Neuronal stem cell (in vitro differentiated cells): ENCODE measurements around the gene ATP13A4.
"Not testable (repeated sequence)": the region's sequence is repeated elsewhere in the genome, so short reads cannot be mapped to it uniquely, and the experiment has no call there.

Source experiments
- DNase-seq: peaks from one replicate; pipeline ENCODE4 v3.0.0-alpha.2; 2013; ENCODE audit warnings: low spot score
- H2AFZ ChIP-seq: one replicate; pipeline ENCODE4 v1.6.1; 2013; ENCODE audit warnings: mild to moderate bottlenecking, low read length, inconsistent platforms
- H2AK5ac ChIP-seq: 2 replicates; pipeline ENCODE4 v1.6.1; 2013; ENCODE audit warnings: low read depth, mild to moderate bottlenecking, inconsistent platforms, low read length, moderate library complexity, mixed read lengths
- H2BK120ac ChIP-seq: 2 replicates; pipeline ENCODE4 v1.6.1; 2013; ENCODE audit warnings: low read depth, mild to moderate bottlenecking, inconsistent platforms, low read length, moderate library complexity, mixed read lengths
- H2BK12ac ChIP-seq: one replicate; pipeline ENCODE4 v1.6.1; 2013; ENCODE audit warnings: low read length, inconsistent platforms
- H2BK15ac ChIP-seq: 2 replicates; pipeline ENCODE4 v1.6.1; 2013; ENCODE audit warnings: mild to moderate bottlenecking, low read length, inconsistent platforms, mixed read lengths
- H2BK5ac ChIP-seq: one replicate; pipeline ENCODE4 v1.6.1; 2013; ENCODE audit warnings: inconsistent platforms, mild to moderate bottlenecking, low read length, moderate library complexity
- H3K14ac ChIP-seq: one replicate; pipeline ENCODE4 v1.6.1; 2013; ENCODE audit warnings: low read length, inconsistent platforms
- H3K18ac ChIP-seq: 2 replicates; pipeline ENCODE4 v1.6.1; 2013; ENCODE audit warnings: low read length, inconsistent platforms
- H3K23ac ChIP-seq: 2 replicates; pipeline ENCODE4 v1.6.1; 2013; ENCODE audit warnings: low read depth, mild to moderate bottlenecking, mixed read lengths, low read length, inconsistent platforms; ENCODE audit not compliant: poor library complexity
- H3K27ac ChIP-seq: replicated peaks from 3 replicates; pipeline ENCODE4 v1.5.1; 2013; ENCODE audit warnings: low read length, inconsistent platforms
- H3K27me3 ChIP-seq, 3 experiments: 2 replicates each; pipeline ENCODE4 v1.6.1; 2013; ENCODE audit warnings: low read length in 3 of 3, mild to moderate bottlenecking in 2 of 3, inconsistent platforms in 1 of 3, low read depth in 1 of 3, mixed read lengths in 1 of 3, moderate library complexity in 1 of 3; ENCODE audit not compliant: control insufficient read depth in 3 of 3, insufficient read depth in 3 of 3
- H3K36me3 ChIP-seq, 2 donors: replicated peaks in 1 of 2; 2 replicates each; pipeline ENCODE4 v1.6.1; 2013; ENCODE audit warnings: low read length in 2 of 2; ENCODE audit not compliant: control insufficient read depth in 2 of 2, insufficient read depth in 2 of 2
- H3K4ac ChIP-seq: 2 replicates; pipeline ENCODE4 v1.6.1; 2013; ENCODE audit warnings: inconsistent platforms, mild to moderate bottlenecking, low read length, moderate library complexity
- H3K4me1 ChIP-seq, 2 donors: 1 replicate in 1 of 2; 2 replicates in 1 of 2; pipeline ENCODE4 v1.6.1; 2013; ENCODE audit warnings: low read length in 2 of 2, low read depth in 1 of 2; ENCODE audit not compliant: control insufficient read depth in 2 of 2, insufficient read depth in 1 of 2
- H3K4me2 ChIP-seq: one replicate; pipeline ENCODE4 v1.6.1; 2013; ENCODE audit warnings: mild to moderate bottlenecking, low read length, inconsistent platforms; ENCODE audit not compliant: insufficient read depth, poor library complexity, severe bottlenecking
- H3K4me3 ChIP-seq, 2 donors: 2 replicates each; pipeline ENCODE4 v1.5.1; 2013; ENCODE audit warnings: low read length in 2 of 2, mild to moderate bottlenecking in 2 of 2, inconsistent platforms in 1 of 2, moderate library complexity in 1 of 2
- H3K79me1 ChIP-seq: one replicate; pipeline ENCODE4 v1.6.1; 2013; ENCODE audit warnings: low read depth, mild to moderate bottlenecking, inconsistent platforms, low read length, moderate library complexity
- H3K9ac ChIP-seq: one replicate; pipeline ENCODE4 v1.6.1; 2013; ENCODE audit warnings: mild to moderate bottlenecking, low read depth, low read length, inconsistent platforms; ENCODE audit not compliant: poor library complexity
- H3K9me3 ChIP-seq, 2 donors: replicated peaks in 1 of 2; 2 replicates each; pipeline versions ENCODE3 to v1.6.1; 2013; ENCODE audit warnings: low read length in 2 of 2, mild to moderate bottlenecking in 2 of 2, inconsistent platforms in 1 of 2, low read depth in 1 of 2, mixed read lengths in 1 of 2, moderate library complexity in 1 of 2; ENCODE audit not compliant: control insufficient read depth in 2 of 2, insufficient read depth in 1 of 2
- H4K8ac ChIP-seq: one replicate; pipeline ENCODE4 v1.6.1; 2013; ENCODE audit warnings: low read depth, mild to moderate bottlenecking, inconsistent platforms, low read length, moderate library complexity
- H4K91ac ChIP-seq: one replicate; pipeline ENCODE4 v1.6.1; 2013; ENCODE audit warnings: low read length, low read depth, mild to moderate bottlenecking, inconsistent platforms; ENCODE audit not compliant: poor library complexity
- WGBS, 2 donors: extraction: QIAGEN DNeasy Blood & Tissue Kit; methylation state at CpG; one replicate each; pipeline ENCODE4 v1.1.7; 2013; ENCODE audit warnings: missing lambda C conversion rate in 2 of 2, mixed read lengths in 1 of 2; ENCODE audit not compliant: insufficient read length in 2 of 2, insufficient replicate concordance in 1 of 2; ENCODE audit errors: extremely low coverage in 2 of 2; 5-methylcytosine and 5-hydroxymethylcytosine counted together

ATP13A4 gene

DNA sequence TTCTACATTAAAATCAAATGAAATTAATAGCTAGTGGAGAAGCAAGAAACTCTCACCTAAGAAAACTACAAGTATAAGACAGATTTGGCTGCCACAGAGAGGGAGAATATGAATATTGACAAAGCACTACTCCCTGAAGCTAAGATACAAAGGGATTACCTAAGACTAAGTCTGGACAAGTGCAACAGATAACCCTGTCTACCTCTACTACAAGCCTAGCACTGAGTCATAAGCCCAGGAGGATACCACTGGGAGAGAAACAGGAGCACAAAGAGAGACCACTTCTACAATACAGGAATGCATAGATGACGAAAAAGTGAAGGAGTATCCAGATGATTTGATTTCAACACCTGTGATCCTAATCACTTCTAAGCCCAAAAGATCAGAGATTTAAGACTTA, 10.4 kb downstream of the ATP13A4 start:
- Histone ChIP-seq H2BK15ac (no peak overlapping the region), H3K4ac (no peak overlapping the region), H2BK5ac (no peak overlapping the region), H2BK12ac (no peak overlapping the region), H3K4me3 (no peak overlapping the region), H3K18ac (no peak overlapping the region), H2AK5ac (no peak overlapping the region), H3K9ac (no peak overlapping the region), H2BK120ac (no peak overlapping the region), H3K23ac (no peak overlapping the region), H3K27ac (no peak overlapping the region), H3K14ac (no peak overlapping the region), H3K9me3 (peaks cover 0 to 4% of the 10 kb centered on the region in 2 donors), H3K4me2 (no peak overlapping the region), H3K36me3 (no peaks in the 10 kb centered on the region), H3K79me1 (no peaks in the 10 kb centered on the region), H4K91ac (no peak overlapping the region), H3K27me3 (no peaks in the 10 kb centered on the region), H2AFZ (no peak overlapping the region), H4K8ac (no peak overlapping the region), H3K4me1 (peaks cover 0 to 3% of the 10 kb centered on the region in 2 donors)
- WGBS, 2 donors: no CpG with 5 or more reads among the region's 1 CpG
- DNase-seq: no peak

GRCh38 chr3:193530231-193531165, 24.2 kb downstream of the ATP13A4 start:
- Histone ChIP-seq H3K79me1 (no peaks in the 10 kb centered on the region), H3K9me3 (no peaks in the 10 kb centered on the region), H3K23ac (no peak overlapping the region), H2BK120ac (no peak overlapping the region), H3K4ac (no peak overlapping the region), H3K4me1 (no peaks in the 10 kb centered on the region), H2BK15ac (no peak overlapping the region), H3K27ac (no peak overlapping the region), H4K8ac (no peak overlapping the region), H3K14ac (no peak overlapping the region), H2AK5ac (no peak overlapping the region), H3K4me3 (no peak overlapping the region), H3K18ac (no peak overlapping the region), H4K91ac (no peak overlapping the region), H3K27me3 (no peaks in the 10 kb centered on the region), H2AFZ (no peak overlapping the region), H3K36me3 (no peaks in the 10 kb centered on the region), H2BK5ac (no peak overlapping the region), H3K9ac (no peak overlapping the region), H2BK12ac (no peak overlapping the region), H3K4me2 (no peak overlapping the region)
- WGBS, 2 donors: 100% methylated on average over 1 of the region's 7 CpGs; no CpG with 5 or more reads in 1 of the 2 donors
- DNase-seq: no peak

- WGBS, 2 donors: no CpG with 5 or more reads among the region's 2 CpGs
- not testable (repeated sequence) for H3K4me2 ChIP-seq, H4K8ac ChIP-seq, H2BK5ac ChIP-seq, DNase-seq, H3K18ac ChIP-seq, H3K9me3 ChIP-seq, H3K4me3 ChIP-seq, H2AK5ac ChIP-seq, H3K23ac ChIP-seq, H2BK15ac ChIP-seq, H3K4ac ChIP-seq, H3K36me3 ChIP-seq, H2BK120ac ChIP-seq, H4K91ac ChIP-seq, H3K14ac ChIP-seq, H3K4me1 ChIP-seq, H2BK12ac ChIP-seq, H3K79me1 ChIP-seq, H3K27ac ChIP-seq, H3K27me3 ChIP-seq, H2AFZ ChIP-seq, H3K9ac ChIP-seq
Measured at GRCh38 chr3:193526085-193526484, 28.6 kb downstream of the ATP13A4 start.

DNA sequence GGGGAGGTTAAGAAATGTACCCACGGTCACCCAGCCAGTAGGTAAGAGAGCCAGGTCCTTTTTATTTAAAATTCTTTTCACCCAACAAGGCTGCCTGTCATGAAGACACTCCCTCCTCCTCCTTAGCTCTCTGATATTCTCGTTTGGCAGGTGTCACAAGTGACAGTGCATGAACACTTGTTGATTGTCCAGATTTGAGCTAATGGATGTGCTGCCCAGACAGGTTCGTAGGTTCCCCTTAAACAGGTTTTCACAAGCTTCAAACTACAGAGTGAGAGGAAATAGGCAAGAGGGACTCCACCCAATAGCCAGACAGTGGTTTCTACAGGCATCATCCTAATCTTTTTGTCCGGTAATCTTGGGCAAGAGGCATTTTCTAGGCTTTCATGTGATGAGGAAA, 32.2 kb downstream of the ATP13A4 start:
- Histone ChIP-seq H3K4me2 (no peak overlapping the region), H3K4me3 (no peak overlapping the region), H4K91ac (no peak overlapping the region), H2BK120ac (no peak overlapping the region), H3K4me1 (no peaks in the 10 kb centered on the region), H3K18ac (no peak overlapping the region), H3K14ac (no peak overlapping the region), H2BK15ac (no peak overlapping the region), H3K27ac (no peak overlapping the region), H3K36me3 (no peaks in the 10 kb centered on the region), H3K4ac (no peak overlapping the region), H2BK12ac (no peak overlapping the region), H3K27me3 (no peaks in the 10 kb centered on the region), H3K79me1 (no peaks in the 10 kb centered on the region), H3K9ac (no peak overlapping the region), H2AK5ac (no peak overlapping the region), H3K23ac (no peak overlapping the region), H2AFZ (no peak overlapping the region), H2BK5ac (no peak overlapping the region), H4K8ac (no peak overlapping the region), H3K9me3 (no peaks in the 10 kb centered on the region)
- no peak for DNase-seq
- WGBS, 2 donors: no CpG with 5 or more reads among the region's 4 CpGs
